GM23248 (cell line): ENCODE data around the gene MEDAG. TPM values are rescaled to one million over a fixed set of nuclear protein-coding genes. Genes with fewer than 3 reads are reported as not detected.

Experiments used
- DNase-seq: peaks from one replicate; pipeline ENCODE4 v3.0.0-alpha.2; 2015
- H2AFZ ChIP-seq: fragments of 200-600 bp; sonication (generic); 2 replicates; pipeline ENCODE4 v1.6.1; 2016; ENCODE audit warnings: antibody characterized with exemption
- H3F3A ChIP-seq: fragments of 200-600 bp; sonication (generic); 2 replicates; pipeline ENCODE4 v1.6.1; 2016; ENCODE audit warnings: mild to moderate bottlenecking, antibody characterized with exemption, mixed run types; ENCODE audit not compliant: insufficient read depth
- H3K27ac ChIP-seq: fragments of 200-600 bp; sonication (generic); 2 replicates; pipeline ENCODE4 v1.5.1; 2016; ENCODE audit warnings: mild to moderate bottlenecking
- H3K27me3 ChIP-seq: fragments of 200-600 bp; sonication (generic); replicated peaks from 2 replicates; pipeline ENCODE4 v1.6.1; 2016; ENCODE audit warnings: mild to moderate bottlenecking; ENCODE audit not compliant: insufficient read depth
- H3K36me3 ChIP-seq: fragments of 200-600 bp; sonication (generic); 2 replicates; pipeline ENCODE4 v1.6.1; 2016; ENCODE audit warnings: low read depth, mild to moderate bottlenecking
- H3K4me1 ChIP-seq: fragments of 200-600 bp; sonication (generic); 2 replicates; pipeline ENCODE4 v1.6.1; 2016; ENCODE audit warnings: mild to moderate bottlenecking; ENCODE audit not compliant: insufficient read depth
- H3K4me2 ChIP-seq: fragments of 200-600 bp; sonication (generic); one replicate; pipeline ENCODE4 v1.6.1; 2016; ENCODE audit warnings: mild to moderate bottlenecking; ENCODE audit not compliant: unreplicated experiment
- H3K4me3 ChIP-seq: fragments of 200-600 bp; sonication (generic); 2 replicates; pipeline ENCODE4 v1.5.1; 2016; ENCODE audit warnings: mild to moderate bottlenecking
- H3K79me2 ChIP-seq: fragments of 200-600 bp; sonication (generic); 2 replicates; pipeline ENCODE4 v1.6.1; 2016; ENCODE audit warnings: mild to moderate bottlenecking; ENCODE audit not compliant: insufficient read depth
- H3K9ac ChIP-seq: fragments of 200-600 bp; sonication (generic); 2 replicates; pipeline ENCODE4 v1.6.1; 2016; ENCODE audit warnings: mild to moderate bottlenecking
- H3K9me2 ChIP-seq: fragments of 200-600 bp; sonication (generic); 2 replicates; pipeline ENCODE4 v1.6.1; 2016; ENCODE audit warnings: mixed run types, mild to moderate bottlenecking, moderate library complexity; ENCODE audit not compliant: insufficient read depth
- H3K9me3 ChIP-seq: fragments of 200-600 bp; sonication (generic); one replicate; pipeline ENCODE4 v1.6.1; 2017; ENCODE audit warnings: low read depth
- H4K20me1 ChIP-seq: fragments of 200-600 bp; sonication (generic); 2 replicates; pipeline ENCODE4 v1.6.0; 2016; ENCODE audit not compliant: insufficient read depth
- EZH2 ChIP-seq: fragments of 200-600 bp; sonication (generic); IDR thresholded peaks from 2 replicates; pipeline ENCODE4 v1.6.1; 2018; ENCODE audit warnings: antibody characterized with exemption, mild to moderate bottlenecking; ENCODE audit not compliant: insufficient read depth, poor library complexity, severe bottlenecking
- EZH2phosphoT487 ChIP-seq: fragments of 200-600 bp; sonication (generic); IDR thresholded peaks from 2 replicates; pipeline ENCODE4 v1.6.1; 2018; ENCODE audit warnings: antibody characterized with exemption, moderate library complexity, mild to moderate bottlenecking, low read depth; ENCODE audit not compliant: insufficient read depth
- WGBS, 2 experiments: methylation state at CpG; one replicate each; pipeline ENCODE4 v1.1.6; 2015 to 2017; ENCODE audit warnings: low lambda C conversion rate in 2 of 2, low coverage in 1 of 2; ENCODE audit errors: missing lambda C conversion rate in 2 of 2; 5-methylcytosine and 5-hydroxymethylcytosine counted together
- in situ Hi-C: fragments of 300-500 bp; cut with MboI; formaldehyde crosslinking; loops from 2 replicates; pipeline ENCODE4 v1.15.0; 2020
- polyA plus RNA-seq: library from polyadenylated mRNA; unstranded; fragments of >200 nt; fragmentation: Nextera tagmentation; extraction: Ambion mirVana; gene quantifications from 2 replicates; pipeline ENCODE4 v1.2.1, GENCODE V29; 2016
- total RNA-seq: library from RNA; depleted of rRNA; stranded (reverse); fragments of >200 nt; shearing (Covaris generic); gene quantifications from 2 replicates; pipeline ENCODE4 v1.2.3, GENCODE V29; 2014

The MEDAG gene
- total and polyA plus RNA-seq, 2 experiments from 2014 or later: 86.0 to 243 TPM

GRCh38 chr13:30882996-30883766 is 22.9 kb upstream of the MEDAG start:
- Histone ChIP-seq H3K27me3 (no peaks in the 10 kb centered on the region), H3K4me2 (no peak overlapping the region), H3K4me1 (peaks cover 33% of the 10 kb centered on the region), H3K79me2 (no peaks in the 10 kb centered on the region), H3K36me3 (no peaks in the 10 kb centered on the region), H3K9me2 (no peaks in the 10 kb centered on the region), H3K4me3 (no peak overlapping the region), H3F3A (peaks cover 34% of the 10 kb centered on the region), H3K27ac (no peak overlapping the region), H3K9me3 (no peaks in the 10 kb centered on the region), H2AFZ (no peak overlapping the region), H4K20me1 (no peaks in the 10 kb centered on the region), H3K9ac (no peak overlapping the region)
- in situ Hi-C loops: no loop called here
- 86% methylated on average over 13 of the region's 13 CpGs for WGBS, 2 experiments
- TF ChIP-seq EZH2phosphoT487 (no peak), EZH2 (no peak)
- DNase-seq: no peak

GRCh38 chr13:30884543-30884942 is 21.5 kb upstream of the MEDAG start:
- H3K4me3 ChIP-seq: no peak overlapping the region
- no peak overlapping the region for H3K9ac ChIP-seq
- H3K27ac ChIP-seq: no peak overlapping the region
- 94 to 98% methylated on average over 5 of the region's 5 CpGs for WGBS, 2 experiments
- H3K79me2 ChIP-seq: no peaks in the 10 kb centered on the region
- H3K27me3 ChIP-seq: no peaks in the 10 kb centered on the region
- H2AFZ ChIP-seq: no peak overlapping the region
- DNase-seq: no peak
- H3K9me2 ChIP-seq: no peaks in the 10 kb centered on the region
- no peaks in the 10 kb centered on the region for H4K20me1 ChIP-seq
- H3F3A ChIP-seq: peaks cover 22% of the 10 kb centered on the region
- peaks cover 31% of the 10 kb centered on the region for H3K4me1 ChIP-seq
- no peaks in the 10 kb centered on the region for H3K9me3 ChIP-seq
- H3K4me2 ChIP-seq: no peak overlapping the region
- H3K36me3 ChIP-seq: no peaks in the 10 kb centered on the region
- in situ Hi-C loops: no loop called here
- TF ChIP-seq EZH2 (no peak), EZH2phosphoT487 (no peak)

DNA sequence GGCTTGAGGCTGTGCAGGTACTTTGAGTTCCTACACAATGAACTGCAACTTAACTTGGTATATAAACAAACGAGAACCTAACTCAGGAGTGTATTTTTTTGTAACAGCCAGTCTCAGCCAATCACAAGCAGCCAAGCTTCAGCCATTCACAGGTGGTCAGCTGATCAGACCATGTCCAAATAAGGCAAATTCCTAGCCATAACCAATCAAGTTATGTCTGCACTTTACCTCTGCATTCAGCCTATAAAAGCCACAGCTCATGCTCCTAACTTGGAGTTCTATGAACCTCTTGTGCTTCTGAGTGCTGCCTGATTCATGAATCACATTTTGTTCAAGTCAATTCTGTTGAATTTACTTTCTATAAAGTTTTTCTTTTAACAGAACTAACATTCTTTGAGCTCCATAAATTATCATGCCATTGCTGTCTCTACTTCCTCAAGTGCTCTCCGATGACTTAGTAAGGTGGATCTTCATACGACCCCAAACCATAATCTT is 16.8 kb upstream of the MEDAG start:
- no peak overlapping the region for H3K27ac ChIP-seq
- TF ChIP-seq EZH2: no peak
- no peak for TF ChIP-seq EZH2phosphoT487
- no peak for DNase-seq
- H3K4me1 ChIP-seq: peaks cover 13% of the 10 kb centered on the region
- WGBS, 2 experiments: 89 to 95% methylated on average over 3 of the region's 3 CpGs
- H3K9me2 ChIP-seq: no peaks in the 10 kb centered on the region
- no peaks in the 10 kb centered on the region for H4K20me1 ChIP-seq
- in situ Hi-C loops: no loop called here
- H3K9me3 ChIP-seq: no peaks in the 10 kb centered on the region
- H3K36me3 ChIP-seq: no peaks in the 10 kb centered on the region
- H2AFZ ChIP-seq: no peak overlapping the region
- no peaks in the 10 kb centered on the region for H3F3A ChIP-seq
- no peak overlapping the region for H3K4me3 ChIP-seq
- no peaks in the 10 kb centered on the region for H3K27me3 ChIP-seq
- H3K4me2 ChIP-seq: no peak overlapping the region
- H3K79me2 ChIP-seq: no peaks in the 10 kb centered on the region
- no peak overlapping the region for H3K9ac ChIP-seq

GRCh38 chr13:30892966-30893365 is 13.1 kb upstream of the MEDAG start:
- Histone ChIP-seq H3K4me3 (no peak overlapping the region), H3K36me3 (no peaks in the 10 kb centered on the region), H3F3A (peaks cover 14% of the 10 kb centered on the region), H3K9me3 (no peaks in the 10 kb centered on the region), H3K9ac (no peak overlapping the region), H3K27me3 (no peaks in the 10 kb centered on the region), H3K4me2 (no peak overlapping the region), H2AFZ (no peak overlapping the region), H4K20me1 (no peaks in the 10 kb centered on the region), H3K79me2 (no peaks in the 10 kb centered on the region), H3K4me1 (peaks cover 42% of the 10 kb centered on the region), H3K27ac (peak overlapping the region; percentile 15), H3K9me2 (no peaks in the 10 kb centered on the region)
- in situ Hi-C loops: no loop called here
- WGBS, 2 experiments: 17 to 23% methylated on average over 6 of the region's 6 CpGs
- peak; percentile 82 for DNase-seq
- TF ChIP-seq EZH2phosphoT487 (no peak), EZH2 (no peak)
